GM12878 (cell line): ENCODE measurements around the gene RIT1. TPM values are rescaled to one million over a fixed set of nuclear protein-coding genes. Genes with fewer than 3 reads are reported as not detected.

Experiments used
- ATAC-seq: fragments of 200-7000 bp; cut with Tn5 transposase; 3 replicates; pipeline ENCODE4 v1.9.1; 2020; ENCODE audit warnings: mild to moderate bottlenecking, moderate library complexity
- BruUV-seq: library from RNA; stranded (reverse); fragments of 400-500 nt; replicated peaks from 2 replicates; lab custom pipeline; 2021; lab: Mats Ljungman, UMichigan
- CTCF ChIA-PET: fragments of 300-600 bp; sonication (Branson Sonifier 250); formaldehyde crosslinking; extraction: SDS; loops from one replicate; lab custom pipeline; 2021; ENCODE audit warnings: inconsistent platforms; lab: Yijun Ruan, JAX
- POLR2A ChIA-PET: fragments of 350-600 bp; formaldehyde crosslinking; extraction: SDS; loops from one replicate; lab custom pipeline; 2021; ENCODE audit warnings: inconsistent platforms; lab: Charles Lee
- RAD21 ChIA-PET: fragments of 300-600 bp; sonication (Branson Sonifier 250); formaldehyde crosslinking; loops from one replicate; lab custom pipeline; 2023; ENCODE audit warnings: antibody characterized with exemption; ENCODE audit not compliant: unreplicated experiment; lab: Charles Lee
- SMC1A ChIA-PET: fragments of 300-600 bp; sonication (Branson Sonifier 250); formaldehyde crosslinking; loops from one replicate; lab custom pipeline; 2023; ENCODE audit not compliant: unreplicated experiment, uncharacterized antibody; lab: Charles Lee
- DNase-seq: peaks from one replicate; pipeline ENCODE4 v3.0.0-alpha.2; 2011; ENCODE audit warnings: low read depth, low spot score
- FAIRE-seq: peaks from 3 replicates; lab custom pipeline; 2011; peaks lifted over from hg19 to GRCh38; lab: Jason Lieb, UNC
- H2AFZ ChIP-seq: 2 replicates; pipeline ENCODE4 v1.6.0; 2011; ENCODE audit warnings: low read depth, low read length, control low read depth; ENCODE audit not compliant: control insufficient read depth
- H3K27ac ChIP-seq: 2 replicates; pipeline ENCODE4 v1.5.1; 2011; ENCODE audit warnings: control low read depth; ENCODE audit not compliant: control insufficient read depth, insufficient read depth
- H3K27me3 ChIP-seq, 2 experiments: replicated peaks in 1 of 2; 2 replicates each; pipeline versions ENCODE4 v1.6.0 to v1.6.1; 2011; ENCODE audit warnings: low read length in 1 of 2; ENCODE audit not compliant: control insufficient read depth in 2 of 2, insufficient read depth in 2 of 2
- H3K36me3 ChIP-seq, 2 experiments: 2 replicates each; pipeline ENCODE4 v1.5.1; 2011; ENCODE audit warnings: low read length in 1 of 2; ENCODE audit not compliant: control insufficient read depth in 2 of 2, insufficient read depth in 2 of 2
- H3K4me1 ChIP-seq: 2 replicates; pipeline ENCODE4 v1.6.1; 2011; ENCODE audit warnings: mild to moderate bottlenecking, low read length, moderate library complexity, mixed read lengths; ENCODE audit not compliant: control insufficient read depth, insufficient read depth
- H3K4me2 ChIP-seq: 2 replicates; pipeline ENCODE4 v1.6.0; 2011; ENCODE audit warnings: control low read depth; ENCODE audit not compliant: control insufficient read depth, insufficient read depth
- H3K4me3 ChIP-seq: fragments of 200-600 bp; sonication (generic); 2 replicates; pipeline ENCODE4 v1.5.1; 2016
- H3K79me2 ChIP-seq: 2 replicates; pipeline ENCODE4 v1.6.0; 2011; ENCODE audit warnings: low read length; ENCODE audit not compliant: control insufficient read depth, insufficient read depth
- H3K9ac ChIP-seq: 2 replicates; pipeline ENCODE4 v1.8.0; 2011; ENCODE audit warnings: low read length, control low read depth, mixed read lengths; ENCODE audit not compliant: control insufficient read depth, insufficient read depth
- H3K9me3 ChIP-seq: replicated peaks from 3 replicates; pipeline ENCODE4 v1.5.1; 2011; ENCODE audit warnings: mild to moderate bottlenecking, low read length; ENCODE audit not compliant: control insufficient read depth, insufficient read depth
- H4K20me1 ChIP-seq: 2 replicates; pipeline ENCODE4 v1.6.0; 2011; ENCODE audit not compliant: control insufficient read depth, insufficient read depth
- ASH2L ChIP-seq: fragments of 300-600, 200-600 bp; sonication (generic); IDR thresholded peaks from 2 replicates; pipeline ENCODE4 v1.6.1; 2017; ENCODE audit warnings: low read depth, mild to moderate bottlenecking, borderline replicate concordance
- CBFB ChIP-seq: IDR thresholded peaks from 2 replicates; pipeline ENCODE4 v1.6.1; 2016; ENCODE audit warnings: antibody characterized with exemption, low read depth
- CREB1 ChIP-seq: IDR thresholded peaks from 2 replicates; pipeline ENCODE4 v1.6.1; 2012; ENCODE audit warnings: low read depth, mild to moderate bottlenecking, inconsistent platforms
- DPF2 ChIP-seq: fragments of 450-650 bp; IDR thresholded peaks from 2 replicates; pipeline ENCODE4 v1.6.1; 2017; ENCODE audit warnings: mild to moderate bottlenecking
- EGR1 ChIP-seq, 2 experiments: IDR thresholded peaks; 1 replicate in 1 of 2; 2 replicates in 1 of 2; pipeline ENCODE4 v1.6.1; 2011 to 2012; ENCODE audit warnings: low read depth in 2 of 2, low read length in 2 of 2, borderline replicate concordance in 1 of 2, mild to moderate bottlenecking in 1 of 2, moderate library complexity in 1 of 2
- FOXM1 ChIP-seq: IDR thresholded peaks from 2 replicates; pipeline ENCODE4 v1.6.1; 2012; ENCODE audit warnings: low read depth, mild to moderate bottlenecking, inconsistent platforms, low read length, moderate library complexity
- GATAD2B ChIP-seq: fragments of 450-650 bp; conservative IDR thresholded peaks from 2 replicates; pipeline ENCODE4 v1.6.1; 2017; ENCODE audit warnings: low read depth, mild to moderate bottlenecking, moderate library complexity
- KLF5 ChIP-seq: fragments of 450-650 bp; IDR thresholded peaks from 2 replicates; pipeline ENCODE4 v1.6.1; 2014; ENCODE audit warnings: mild to moderate bottlenecking; ENCODE audit not compliant: partially characterized antibody
- NRF1 ChIP-seq: conservative IDR thresholded peaks from 2 replicates; pipeline ENCODE4 v1.6.1; 2011; ENCODE audit warnings: mild to moderate bottlenecking, low read depth, low read length, improper control_type of control experiment
- RCOR1 ChIP-seq: conservative IDR thresholded peaks from 2 replicates; pipeline ENCODE4 v1.6.1; 2012; ENCODE audit warnings: low read depth, low read length, improper control_type of control experiment
- SMC3 ChIP-seq: IDR thresholded peaks from 2 replicates; pipeline ENCODE4 v1.6.1; 2011; ENCODE audit warnings: low read length, improper control_type of control experiment, borderline replicate concordance
- SPI1 ChIP-seq: IDR thresholded peaks from 2 replicates; pipeline ENCODE4 v1.6.1; 2011; ENCODE audit warnings: low read depth, mild to moderate bottlenecking, low read length, moderate library complexity, borderline replicate concordance; ENCODE audit not compliant: insufficient read depth
- SUPT20H ChIP-seq: IDR thresholded peaks from 2 replicates; pipeline ENCODE4 v1.6.1; 2011; ENCODE audit warnings: low read depth, mild to moderate bottlenecking, low read length, moderate library complexity, borderline replicate concordance; ENCODE audit not compliant: control insufficient read depth
- TCF3 ChIP-seq: IDR thresholded peaks from 2 replicates; pipeline ENCODE4 v1.6.1; 2012; ENCODE audit warnings: low read depth, mild to moderate bottlenecking, low read length, borderline replicate concordance; ENCODE audit not compliant: insufficient read depth
- YY1 ChIP-seq: IDR thresholded peaks from 2 replicates; pipeline ENCODE4 v1.6.1; 2011; ENCODE audit warnings: low read depth, mild to moderate bottlenecking, low read length
- ZNF274 ChIP-seq: IDR thresholded peaks from one replicate; pipeline ENCODE4 v1.8.0; 2011; ENCODE audit not compliant: insufficient read length, insufficient read depth
- ZZZ3 ChIP-seq: IDR thresholded peaks from 2 replicates; pipeline ENCODE4 v1.6.1; 2011; ENCODE audit warnings: low read depth; ENCODE audit not compliant: control insufficient read depth, insufficient read length
- whole genome bisulfite sequencing: methylation state at CpG from one replicate; pipeline ENCODE4 v1.1.6; 2016; ENCODE audit warnings: low lambda C conversion rate; ENCODE audit not compliant: insufficient replicate concordance, insufficient coverage; ENCODE audit errors: missing lambda C conversion rate; 5-methylcytosine and 5-hydroxymethylcytosine counted together
- in situ Hi-C: fragments of 300-500 bp; cut with MboI; formaldehyde crosslinking; loops from 9 replicates; pipeline ENCODE4 v1.14.3; 2018; ENCODE audit warnings: mixed read lengths
- intact Hi-C: fragments of 100-400 bp; cut with micrococcal nuclease; formaldehyde crosslinking; loops from one replicate; pipeline ENCODE4 v1.14.2; 2022; ENCODE audit not compliant: unreplicated experiment
- polyA plus RNA-seq, 11 experiments: library from polyadenylated mRNA; depleted of rRNA in 4 of 11; unstranded in 6 of 11; stranded (reverse) in 5 of 11; fragments of >200 nt; fragmentation: Nextera tagmentation in 4 of 11; fragmentation: Illumina TruSeq in 1 of 11; extraction: Ambion mirVana in 4 of 11; extraction: Trizol in 1 of 11; gene quantifications; 1 replicate in 1 of 11; 2 replicates in 10 of 11; pipeline versions ENCODE4 v1.2.1 to v1.2.3, GENCODE V29; 2011 to 2016; ENCODE audit warnings: inconsistent platforms in 2 of 11, missing spikeins in 2 of 11, low read depth in 1 of 11
- total RNA-seq, 4 experiments: library from RNA; depleted of rRNA in 3 of 4; stranded (reverse); fragments of >200 nt in 3 of 4; fragmentation: Illumina TruSeq in 1 of 4; extraction: Trizol in 1 of 4; gene quantifications; 2 replicates each; pipeline versions ENCODE4 v1.2.1 to v1.2.3, GENCODE V29; 2013 to 2021
- TF ChIP-seq, protein P1 (sequence below): fragments of 450-650 bp; IDR thresholded peaks from 2 replicates; pipeline ENCODE4 v1.6.1; 2018; ENCODE audit warnings: mild to moderate bottlenecking, low read depth, moderate library complexity; ENCODE audit not compliant: partially characterized antibody
- TF ChIP-seq, protein P2 (sequence below): fragments of 450-650 bp; formaldehyde crosslinking; IDR thresholded peaks from 2 replicates; pipeline ENCODE4 v1.5.0; 2022; ENCODE audit warnings: mild to moderate bottlenecking, missing genetic modification characterization

Gene RIT1
- total and polyA plus RNA-seq, 10 of the 15 experiments (the other 5 are each of a cell fraction or from before 2014, with no cell fraction given): 6.8 to 61.5 (median 13.7) TPM

DNA sequence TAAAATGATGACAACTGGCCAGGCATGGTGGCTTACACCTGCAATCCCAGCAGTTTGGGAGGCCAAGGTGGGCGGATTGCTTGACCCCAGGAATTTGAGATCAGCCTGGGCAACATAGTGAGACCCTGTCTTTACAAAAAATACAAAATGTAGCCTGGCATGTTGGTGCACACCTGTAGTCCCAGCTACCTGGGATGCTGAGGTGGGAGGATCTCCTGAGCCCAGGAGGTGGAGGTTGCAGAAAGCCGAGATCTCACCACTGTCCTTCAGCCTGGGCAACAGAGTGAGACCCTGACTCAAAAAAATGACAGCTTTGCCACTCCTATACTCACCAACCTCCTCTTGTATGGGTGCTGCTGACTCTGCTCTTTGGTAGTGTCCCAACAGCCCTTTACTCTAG, 33.2 kb downstream of the RIT1 start:
- BruUV-seq: no TSS peak

More for the DNA sequence above, 33.2 kb downstream of the RIT1 start:
- H3K9ac ChIP-seq: no peak overlapping the region
- CTCF ChIA-PET: interaction anchor here (1.3 to 2.2 kb wide), 3 partner anchors 10 to 16 kb away, joined by 3 to 6 read pairs (median 5); no protein-coding TSS in a partner anchor
- H2AFZ ChIP-seq: no peak overlapping the region
- no peak for ATAC-seq
- H3K4me1 ChIP-seq: peaks cover 7% of the 10 kb centered on the region
- intact Hi-C loops: no loop called here
- SMC1A ChIA-PET: interaction anchor here (0.6 to 1.2 kb wide), 4 partner anchors 16 to 518 kb away, joined by 3 to 4 read pairs (median 4); no protein-coding TSS in a partner anchor
- no peak overlapping the region for H3K4me2 ChIP-seq
- no peak overlapping the region for H3K27ac ChIP-seq
- H3K27me3 ChIP-seq: no peaks in the 10 kb centered on the region
- in situ Hi-C loops: no loop called here
- no peaks in the 10 kb centered on the region for H4K20me1 ChIP-seq
- H3K79me2 ChIP-seq: no peaks in the 10 kb centered on the region
- RAD21 ChIA-PET: no interaction called here
- no peaks in the 10 kb centered on the region for H3K9me3 ChIP-seq
- no peak for DNase-seq
- POLR2A ChIA-PET: no interaction called here
- no peak overlapping the region for H3K4me3 ChIP-seq
- no peaks in the 10 kb centered on the region; a peak in 1 of 4 replicates for H3K36me3 ChIP-seq
- FAIRE-seq: no peak
- TF ChIP-seq YY1 (no peak), CREB1 (no peak), DPF2 (no peak), FOXM1 (no peak), SMC3 (no peak), ZZZ3 (no peak), CBFB (no peak), SUPT20H (no peak), TCF3 (no peak), NRF1 (no peak), KLF5 (no peak), ASH2L (no peak), ZNF274 (no peak), RCOR1 (no peak), SPI1 (no peak), GATAD2B (no peak), EGR1 (IDR thresholded peaks at IDR 0.05; ENCODE audit: borderline replicate concordance in 1 of 2, low read depth in 2 of 2, low read length in 2 of 2) (no peak)
- TF ChIP-seq, protein P1, sequence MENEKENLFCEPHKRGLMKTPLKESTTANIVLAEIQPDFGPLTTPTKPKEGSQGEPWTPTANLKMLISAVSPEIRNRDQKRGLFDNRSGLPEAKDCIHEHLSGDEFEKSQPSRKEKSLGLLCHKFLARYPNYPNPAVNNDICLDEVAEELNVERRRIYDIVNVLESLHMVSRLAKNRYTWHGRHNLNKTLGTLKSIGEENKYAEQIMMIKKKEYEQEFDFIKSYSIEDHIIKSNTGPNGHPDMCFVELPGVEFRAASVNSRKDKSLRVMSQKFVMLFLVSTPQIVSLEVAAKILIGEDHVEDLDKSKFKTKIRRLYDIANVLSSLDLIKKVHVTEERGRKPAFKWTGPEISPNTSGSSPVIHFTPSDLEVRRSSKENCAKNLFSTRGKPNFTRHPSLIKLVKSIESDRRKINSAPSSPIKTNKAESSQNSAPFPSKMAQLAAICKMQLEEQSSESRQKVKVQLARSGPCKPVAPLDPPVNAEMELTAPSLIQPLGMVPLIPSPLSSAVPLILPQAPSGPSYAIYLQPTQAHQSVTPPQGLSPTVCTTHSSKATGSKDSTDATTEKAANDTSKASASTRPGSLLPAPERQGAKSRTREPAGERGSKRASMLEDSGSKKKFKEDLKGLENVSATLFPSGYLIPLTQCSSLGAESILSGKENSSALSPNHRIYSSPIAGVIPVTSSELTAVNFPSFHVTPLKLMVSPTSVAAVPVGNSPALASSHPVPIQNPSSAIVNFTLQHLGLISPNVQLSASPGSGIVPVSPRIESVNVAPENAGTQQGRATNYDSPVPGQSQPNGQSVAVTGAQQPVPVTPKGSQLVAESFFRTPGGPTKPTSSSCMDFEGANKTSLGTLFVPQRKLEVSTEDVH: no peak
- TF ChIP-seq, protein P2, sequence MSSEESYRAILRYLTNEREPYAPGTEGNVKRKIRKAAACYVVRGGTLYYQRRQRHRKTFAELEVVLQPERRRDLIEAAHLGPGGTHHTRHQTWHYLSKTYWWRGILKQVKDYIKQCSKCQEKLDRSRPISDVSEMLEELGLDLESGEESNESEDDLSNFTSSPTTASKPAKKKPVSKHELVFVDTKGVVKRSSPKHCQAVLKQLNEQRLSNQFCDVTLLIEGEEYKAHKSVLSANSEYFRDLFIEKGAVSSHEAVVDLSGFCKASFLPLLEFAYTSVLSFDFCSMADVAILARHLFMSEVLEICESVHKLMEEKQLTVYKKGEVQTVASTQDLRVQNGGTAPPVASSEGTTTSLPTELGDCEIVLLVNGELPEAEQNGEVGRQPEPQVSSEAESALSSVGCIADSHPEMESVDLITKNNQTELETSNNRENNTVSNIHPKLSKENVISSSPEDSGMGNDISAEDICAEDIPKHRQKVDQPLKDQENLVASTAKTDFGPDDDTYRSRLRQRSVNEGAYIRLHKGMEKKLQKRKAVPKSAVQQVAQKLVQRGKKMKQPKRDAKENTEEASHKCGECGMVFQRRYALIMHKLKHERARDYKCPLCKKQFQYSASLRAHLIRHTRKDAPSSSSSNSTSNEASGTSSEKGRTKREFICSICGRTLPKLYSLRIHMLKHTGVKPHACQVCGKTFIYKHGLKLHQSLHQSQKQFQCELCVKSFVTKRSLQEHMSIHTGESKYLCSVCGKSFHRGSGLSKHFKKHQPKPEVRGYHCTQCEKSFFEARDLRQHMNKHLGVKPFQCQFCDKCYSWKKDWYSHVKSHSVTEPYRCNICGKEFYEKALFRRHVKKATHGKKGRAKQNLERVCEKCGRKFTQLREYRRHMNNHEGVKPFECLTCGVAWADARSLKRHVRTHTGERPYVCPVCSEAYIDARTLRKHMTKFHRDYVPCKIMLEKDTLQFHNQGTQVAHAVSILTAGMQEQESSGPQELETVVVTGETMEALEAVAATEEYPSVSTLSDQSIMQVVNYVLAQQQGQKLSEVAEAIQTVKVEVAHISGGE (CRISPR knock-in tag): no peak
- 42% methylated on average over 2 of the region's 2 CpGs for WGBS
